Measurements from ENCODE around the gene SPATA2L.
A peak's percentile ranks its signal among the peaks of the same experiment; 100 is the strongest.

SPATA2L gene

DNA sequence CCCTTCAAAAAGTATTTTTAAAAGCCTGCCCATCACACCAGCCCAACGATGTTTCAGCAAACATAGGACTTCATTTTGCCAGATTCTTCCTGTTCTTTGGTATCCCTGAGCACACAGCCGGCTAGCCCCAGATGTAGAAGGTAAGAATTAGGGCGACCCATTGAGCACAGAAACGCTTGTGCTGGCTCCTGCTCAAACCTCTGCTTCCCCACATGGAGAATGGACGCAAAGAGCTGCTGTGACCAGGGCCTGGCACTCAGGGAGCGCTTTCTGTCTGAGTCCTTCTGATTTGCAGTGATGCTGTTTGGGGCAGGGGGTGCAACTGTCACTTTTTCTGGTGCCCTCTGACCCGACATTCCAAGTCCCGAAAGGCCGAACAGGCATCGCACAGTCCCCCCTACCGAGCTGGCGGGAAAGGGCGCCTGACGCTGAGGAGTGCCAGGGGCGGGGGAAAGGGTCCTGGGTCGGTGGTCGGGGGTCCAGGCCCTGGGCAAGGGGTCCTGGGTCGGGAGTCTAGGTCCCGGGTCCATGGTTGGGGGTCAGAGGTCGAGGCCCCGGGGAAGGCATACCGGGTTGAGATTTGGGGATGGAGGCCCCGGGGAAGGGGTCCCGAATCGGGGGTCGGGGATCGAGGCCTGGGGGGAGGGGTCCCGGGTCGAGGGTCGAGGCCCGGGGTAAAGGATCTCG is 44.9 kb downstream of the SPATA2L start:
- H3K4me1 ChIP-seq (ENCODE audit: control insufficient read depth, insufficient read depth, low read length): peaks cover 4% of the 10 kb centered on the region; the same call in 1 of the 2 replicates
- no CpG with 5 or more reads among the region's 32 CpGs for WGBS (ENCODE audit: insufficient coverage, insufficient read length)
- peak overlapping the region; percentile 96; the same call in 1 of the 2 replicates for H3K4me3 ChIP-seq (ENCODE audit: low read length)
- H3K27me3 ChIP-seq (ENCODE audit: control insufficient read depth, insufficient read depth, low read length): no peaks in the 10 kb centered on the region
- no peak for DNase-seq (ENCODE audit: low read depth, low spot score)
- H3K9me3 ChIP-seq (ENCODE audit: control insufficient read depth, insufficient read depth, low read length): no peaks in the 10 kb centered on the region
- H3K27ac ChIP-seq (ENCODE audit: low read length): no peak overlapping the region
- H3K36me3 ChIP-seq (ENCODE audit: control insufficient read depth, insufficient read depth, low read length): 0 out of 2 replicates have a peak, but pooled peaks cover 5% of the 10 kb centered on the region

DNA sequence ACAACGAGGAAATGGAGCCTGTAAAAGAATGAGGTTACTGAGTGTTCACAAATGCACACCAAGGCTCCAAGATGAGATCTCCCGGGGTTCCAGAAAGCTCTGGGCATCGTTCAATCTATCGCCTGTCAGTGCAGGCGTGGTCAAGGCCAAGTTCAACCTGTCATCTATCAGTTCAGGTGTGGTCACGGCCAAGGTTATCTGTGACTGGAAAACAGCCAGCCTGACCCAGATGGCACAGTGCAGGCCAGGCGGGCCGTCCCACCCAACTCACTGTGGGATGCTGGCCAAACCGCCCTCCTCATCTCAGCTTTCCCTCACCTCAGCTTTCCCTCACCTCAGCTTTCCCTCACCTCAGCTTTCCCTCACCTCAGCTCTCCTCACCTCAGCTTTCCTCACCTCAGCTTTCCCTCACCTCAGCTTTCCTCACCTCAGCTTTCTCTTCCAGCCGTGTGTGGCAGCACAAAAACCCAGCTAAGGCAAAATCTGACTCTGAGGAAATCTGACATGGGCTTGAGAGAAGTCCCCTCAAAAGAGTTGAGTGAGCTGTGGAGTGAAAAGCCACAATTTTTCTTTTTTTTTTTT is 46.4 kb downstream of the SPATA2L start:
- no peaks in the 10 kb centered on the region for H3K9me3 ChIP-seq (ENCODE audit: control insufficient read depth, insufficient read depth, low read length)
- peaks cover 4% of the 10 kb centered on the region; the same call in 1 of the 2 replicates for H3K4me1 ChIP-seq (ENCODE audit: control insufficient read depth, insufficient read depth, low read length)
- peaks cover 10% of the 10 kb centered on the region; the same call in 1 of the 2 replicates for H3K36me3 ChIP-seq (ENCODE audit: control insufficient read depth, insufficient read depth, low read length)
- no CpG with 5 or more reads among the region's 10 CpGs for WGBS (ENCODE audit: insufficient coverage, insufficient read length)
- no peak overlapping the region for H3K4me3 ChIP-seq (ENCODE audit: low read length)
- H3K27me3 ChIP-seq (ENCODE audit: control insufficient read depth, insufficient read depth, low read length): no peaks in the 10 kb centered on the region
- no peak overlapping the region for H3K27ac ChIP-seq (ENCODE audit: low read length)
- no peak for DNase-seq (ENCODE audit: low read depth, low spot score)

DNA sequence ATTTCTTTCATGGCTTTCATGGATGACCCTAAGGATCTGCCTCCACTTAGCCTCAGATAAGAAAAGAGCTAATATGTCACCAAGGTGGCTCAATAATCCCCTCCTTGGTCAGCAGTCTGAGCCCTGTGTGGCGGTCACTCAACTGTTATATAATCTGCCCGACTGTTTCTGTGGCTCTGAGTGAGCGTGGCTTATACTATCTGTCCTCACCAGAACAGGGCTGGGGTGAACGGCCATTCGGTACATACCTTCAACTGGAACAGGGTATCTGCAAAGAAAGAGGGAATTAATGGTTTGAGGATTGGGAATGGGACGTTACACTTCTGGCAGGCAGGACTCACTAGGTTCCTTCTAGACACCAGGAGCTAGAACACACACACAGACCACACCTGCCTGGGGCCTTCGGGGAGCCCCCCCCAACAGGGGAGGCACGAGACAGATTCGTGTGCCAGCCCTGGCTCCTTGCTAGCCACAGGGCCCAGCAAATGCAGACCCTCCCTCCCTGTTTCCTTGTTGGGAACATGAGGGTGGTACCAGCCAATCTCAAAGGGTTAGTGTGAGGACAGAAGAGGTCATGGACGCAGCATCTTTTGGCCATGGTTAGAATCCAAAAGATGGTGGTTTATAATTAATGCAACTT is 47.7 kb downstream of the SPATA2L start:
- H3K9me3 ChIP-seq (ENCODE audit: control insufficient read depth, insufficient read depth, low read length): no peaks in the 10 kb centered on the region
- H3K27me3 ChIP-seq (ENCODE audit: control insufficient read depth, insufficient read depth, low read length): no peaks in the 10 kb centered on the region
- no CpG with 5 or more reads among the region's 10 CpGs for WGBS (ENCODE audit: insufficient coverage, insufficient read length)
- no peak overlapping the region for H3K4me3 ChIP-seq (ENCODE audit: low read length)
- peaks cover 12% of the 10 kb centered on the region; the same call in 1 of the 2 replicates for H3K36me3 ChIP-seq (ENCODE audit: control insufficient read depth, insufficient read depth, low read length)
- H3K27ac ChIP-seq (ENCODE audit: low read length): no peak overlapping the region
- peaks cover 4% of the 10 kb centered on the region; the same call in 1 of the 2 replicates for H3K4me1 ChIP-seq (ENCODE audit: control insufficient read depth, insufficient read depth, low read length)
- no peak for DNase-seq (ENCODE audit: low read depth, low spot score)

DNA sequence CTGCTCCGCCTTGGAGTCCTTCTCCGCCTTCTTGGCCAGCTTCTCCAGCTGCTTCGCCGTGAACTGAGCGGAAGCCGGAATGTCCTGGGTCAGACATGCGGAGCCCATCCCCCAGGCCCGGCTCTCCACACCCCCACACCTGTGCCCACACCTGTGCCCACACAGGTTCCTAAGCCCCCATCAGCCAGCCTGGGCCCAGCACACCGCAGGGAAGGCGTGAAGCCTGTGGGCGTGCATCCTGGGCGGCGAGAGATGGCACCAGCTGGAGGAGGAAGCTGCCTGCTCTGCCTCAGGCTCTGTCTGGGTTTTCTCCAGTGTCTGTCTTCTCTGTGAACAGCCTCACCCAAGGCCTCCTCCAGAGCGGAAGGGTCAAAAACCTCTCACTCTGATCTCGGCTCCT is 49.9 kb downstream of the SPATA2L start:
- Histone ChIP-seq H3K27ac (ENCODE audit: low read length) (no peak overlapping the region), H3K36me3 (ENCODE audit: control insufficient read depth, insufficient read depth, low read length) (peaks cover 19% of the 10 kb centered on the region), H3K4me1 (ENCODE audit: control insufficient read depth, insufficient read depth, low read length) (0 out of 2 replicates have a peak, but pooled peaks cover 1% of the 10 kb centered on the region), H3K9me3 (ENCODE audit: control insufficient read depth, insufficient read depth, low read length) (no peaks in the 10 kb centered on the region), H3K27me3 (ENCODE audit: control insufficient read depth, insufficient read depth, low read length) (no peaks in the 10 kb centered on the region), H3K4me3 (ENCODE audit: low read length) (no peak overlapping the region)
- WGBS (ENCODE audit: insufficient coverage, insufficient read length): no CpG with 5 or more reads among the region's 15 CpGs
- DNase-seq (ENCODE audit: low read depth, low spot score): no peak

DNA sequence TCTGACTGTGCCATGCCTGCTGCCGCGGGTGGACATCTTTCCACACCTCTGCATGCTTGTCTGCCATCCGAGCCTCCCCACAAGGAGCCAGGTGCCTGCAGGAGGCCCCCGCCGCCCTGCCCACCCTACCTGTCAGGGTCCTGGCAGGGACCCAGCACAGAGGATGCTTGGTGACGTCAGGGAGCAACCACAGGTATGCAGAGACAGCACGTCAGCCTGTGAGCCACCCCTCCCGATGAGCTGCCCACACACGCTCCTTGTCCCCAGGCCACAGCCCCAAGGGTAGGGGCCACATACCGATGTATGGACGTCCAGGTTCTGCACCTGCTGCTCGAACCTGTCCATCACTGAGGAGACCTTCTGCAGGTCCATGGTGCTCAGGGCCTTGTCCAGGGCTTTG is 54.6 kb downstream of the SPATA2L start:
- Histone ChIP-seq H3K4me3 (ENCODE audit: low read length) (no peak overlapping the region), H3K36me3 (ENCODE audit: control insufficient read depth, insufficient read depth, low read length) (peaks cover 33% of the 10 kb centered on the region), H3K9me3 (ENCODE audit: control insufficient read depth, insufficient read depth, low read length) (no peaks in the 10 kb centered on the region), H3K27me3 (ENCODE audit: control insufficient read depth, insufficient read depth, low read length) (no peaks in the 10 kb centered on the region), H3K27ac (ENCODE audit: low read length) (no peak overlapping the region), H3K4me1 (ENCODE audit: control insufficient read depth, insufficient read depth, low read length) (no peaks in the 10 kb centered on the region)
- DNase-seq (ENCODE audit: low read depth, low spot score): no peak
- WGBS (ENCODE audit: insufficient coverage, insufficient read length): no CpG with 5 or more reads among the region's 12 CpGs
